GM10248 (cell line): Measurements from ENCODE around the gene TBC1D22B.

Experiments
- CTCF ChIA-PET: fragments of 300-600 bp; sonication (Branson Sonifier 250); formaldehyde crosslinking; extraction: SDS; loops from one replicate; lab custom pipeline; 2021; ENCODE audit warnings: antibody characterized with exemption; lab: Yijun Ruan, JAX
- POLR2A ChIA-PET: fragments of 350-650 bp; sonication (Branson Sonifier 250); formaldehyde crosslinking; extraction: SDS; loops from one replicate; lab custom pipeline; 2020; ENCODE audit warnings: antibody characterized with exemption; lab: Yijun Ruan, JAX
- DNase-seq: peaks from one replicate; pipeline ENCODE4 v3.0.0; 2012; ENCODE audit errors: extremely low spot score
- TF ChIP-seq, protein P1 (sequence below): IDR thresholded peaks from 2 replicates; pipeline ENCODE4 v1.5.1; 2012; ENCODE audit warnings: mild to moderate bottlenecking, low read depth; ENCODE audit errors: extremely low read depth, missing control alignments, control extremely low read depth

TBC1D22B gene

GRCh38 chr6:37225350-37226169 is 32.0 kb upstream of the TBC1D22B start:
- ChIA-PET CTCF (interaction anchor here (0.7 to 8.2 kb wide), 7 partner anchors 10 to 208 kb away, joined by 3 to 75 read pairs (median 3); no protein-coding TSS in a partner anchor), POLR2A (no interaction called here)
- DNase-seq = no peak
- TF ChIP-seq, protein P1, sequence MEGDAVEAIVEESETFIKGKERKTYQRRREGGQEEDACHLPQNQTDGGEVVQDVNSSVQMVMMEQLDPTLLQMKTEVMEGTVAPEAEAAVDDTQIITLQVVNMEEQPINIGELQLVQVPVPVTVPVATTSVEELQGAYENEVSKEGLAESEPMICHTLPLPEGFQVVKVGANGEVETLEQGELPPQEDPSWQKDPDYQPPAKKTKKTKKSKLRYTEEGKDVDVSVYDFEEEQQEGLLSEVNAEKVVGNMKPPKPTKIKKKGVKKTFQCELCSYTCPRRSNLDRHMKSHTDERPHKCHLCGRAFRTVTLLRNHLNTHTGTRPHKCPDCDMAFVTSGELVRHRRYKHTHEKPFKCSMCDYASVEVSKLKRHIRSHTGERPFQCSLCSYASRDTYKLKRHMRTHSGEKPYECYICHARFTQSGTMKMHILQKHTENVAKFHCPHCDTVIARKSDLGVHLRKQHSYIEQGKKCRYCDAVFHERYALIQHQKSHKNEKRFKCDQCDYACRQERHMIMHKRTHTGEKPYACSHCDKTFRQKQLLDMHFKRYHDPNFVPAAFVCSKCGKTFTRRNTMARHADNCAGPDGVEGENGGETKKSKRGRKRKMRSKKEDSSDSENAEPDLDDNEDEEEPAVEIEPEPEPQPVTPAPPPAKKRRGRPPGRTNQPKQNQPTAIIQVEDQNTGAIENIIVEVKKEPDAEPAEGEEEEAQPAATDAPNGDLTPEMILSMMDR = no peak

DNA sequence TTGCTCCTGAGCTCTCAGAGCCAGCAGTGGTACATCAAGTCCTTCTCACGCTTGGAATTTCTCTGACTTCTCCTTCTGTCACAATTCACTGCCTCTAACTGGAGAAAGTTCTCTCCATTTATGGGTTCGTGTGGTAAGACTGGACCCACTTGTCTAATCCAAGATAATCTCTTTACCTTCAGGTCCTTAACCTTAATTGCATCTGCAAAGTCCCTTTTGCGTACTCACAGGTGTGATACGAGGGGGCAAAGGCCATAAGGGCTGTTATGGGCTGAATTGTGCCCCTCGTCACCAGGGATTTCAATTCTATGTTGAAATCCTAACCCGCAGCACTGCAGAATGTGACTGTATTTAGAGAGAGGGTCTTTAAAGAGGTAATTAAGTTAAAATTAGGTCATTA is 27.5 kb upstream of the TBC1D22B start:
- POLR2A ChIA-PET = no interaction called here
- TF ChIP-seq, protein P1 = no peak
- CTCF ChIA-PET = no interaction called here
- DNase-seq = no peak

GRCh38 chr6:37232430-37233017 is 25.0 kb upstream of the TBC1D22B start:
- TF ChIP-seq, protein P1 = no peak
- POLR2A ChIA-PET = no interaction called here
- DNase-seq = no peak
- CTCF ChIA-PET = interaction anchor here (0.9 to 1.8 kb wide), 3 partner anchors 9 to 24 kb away, joined by 3 to 5 read pairs (median 3); no protein-coding TSS in a partner anchor

DNA sequence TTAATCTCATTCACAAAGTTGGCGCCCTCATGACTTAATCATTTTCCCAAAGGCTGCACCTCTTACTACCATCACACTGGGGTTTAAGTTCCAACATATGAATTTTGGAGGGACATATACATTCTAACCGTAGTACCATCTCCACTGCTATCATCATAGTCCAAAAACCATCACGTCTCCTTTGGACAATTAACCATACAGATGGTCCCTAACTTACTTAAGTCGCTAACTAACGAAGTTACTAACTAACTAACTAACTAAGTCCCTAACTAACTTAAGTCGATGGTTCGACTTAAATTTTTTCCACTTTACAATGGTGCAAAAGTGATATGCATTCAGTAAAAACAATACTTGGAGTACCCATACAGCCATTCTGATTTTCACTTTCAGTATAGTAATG is 24.0 kb upstream of the TBC1D22B start:
- POLR2A ChIA-PET = no interaction called here
- TF ChIP-seq, protein P1 = no peak
- CTCF ChIA-PET = interaction anchor here (0.9 to 1.8 kb wide), 2 partner anchors 23 to 25 kb away, joined by 3 to 5 read pairs; no protein-coding TSS in a partner anchor
- no peak for DNase-seq

GRCh38 chr6:37236921-37237320 is 20.7 kb upstream of the TBC1D22B start:
- TF ChIP-seq, protein P1 = no peak
- DNase-seq = no peak
- POLR2A ChIA-PET = no interaction called here
- CTCF ChIA-PET = interaction anchor here (0.7 to 3.1 kb wide), 2 partner anchors 11 to 219 kb away, joined by 3 to 8 read pairs; no protein-coding TSS in a partner anchor

GRCh38 chr6:37237789-37238188 is 19.8 kb upstream of the TBC1D22B start:
- TF ChIP-seq, protein P1 = no peak
- ChIA-PET CTCF (interaction anchor here (1.0 to 3.1 kb wide), 4 partner anchors 13 to 220 kb away, joined by 3 to 8 read pairs (median 4); partner anchors contain the start of gene TBC1D22B), POLR2A (no interaction called here)
- DNase-seq = no peak
